ENCODE data around the gene IGSF21. TPM values are rescaled to one million over a fixed set of nuclear protein-coding genes. Genes with fewer than 3 reads are reported as not detected.

IGSF21 gene
- total RNA-seq, 1 donor = not detected

- Histone ChIP-seq H3K36me3 (ENCODE audit: insufficient read depth, low read length) (no peaks in the 10 kb centered on the region), H3K4me3 (ENCODE audit: insufficient read depth, low read length) (no peak overlapping the region), H2AFZ (ENCODE audit: low read length) (no peak overlapping the region), H3K9me3 (ENCODE audit: low read depth, low read length) (no peaks in the 10 kb centered on the region), H3K27ac (ENCODE audit: low read depth, low read length) (no peak overlapping the region), H3K27me3 (ENCODE audit: insufficient read depth, low read length) (no peaks in the 10 kb centered on the region), H3K4me2 (ENCODE audit: insufficient read depth, low read length) (no peak overlapping the region), H4K20me1 (ENCODE audit: insufficient read depth, low read length) (no peaks in the 10 kb centered on the region), H3K79me2 (ENCODE audit: insufficient read depth, low read length) (no peaks in the 10 kb centered on the region), H3K4me1 (ENCODE audit: insufficient read depth, low read length) (no peaks in the 10 kb centered on the region)
- DNase-seq (ENCODE audit: insufficient read length, low spot score, missing footprints) = no peak
- TF ChIP-seq CTCF (IDR thresholded peaks at IDR 0.05; ENCODE audit: extremely low read depth, low read depth, low read length) = no peak
Observed at GRCh38 chr1:18320051-18320450, 212.5 kb downstream of the IGSF21 start.

DNA sequence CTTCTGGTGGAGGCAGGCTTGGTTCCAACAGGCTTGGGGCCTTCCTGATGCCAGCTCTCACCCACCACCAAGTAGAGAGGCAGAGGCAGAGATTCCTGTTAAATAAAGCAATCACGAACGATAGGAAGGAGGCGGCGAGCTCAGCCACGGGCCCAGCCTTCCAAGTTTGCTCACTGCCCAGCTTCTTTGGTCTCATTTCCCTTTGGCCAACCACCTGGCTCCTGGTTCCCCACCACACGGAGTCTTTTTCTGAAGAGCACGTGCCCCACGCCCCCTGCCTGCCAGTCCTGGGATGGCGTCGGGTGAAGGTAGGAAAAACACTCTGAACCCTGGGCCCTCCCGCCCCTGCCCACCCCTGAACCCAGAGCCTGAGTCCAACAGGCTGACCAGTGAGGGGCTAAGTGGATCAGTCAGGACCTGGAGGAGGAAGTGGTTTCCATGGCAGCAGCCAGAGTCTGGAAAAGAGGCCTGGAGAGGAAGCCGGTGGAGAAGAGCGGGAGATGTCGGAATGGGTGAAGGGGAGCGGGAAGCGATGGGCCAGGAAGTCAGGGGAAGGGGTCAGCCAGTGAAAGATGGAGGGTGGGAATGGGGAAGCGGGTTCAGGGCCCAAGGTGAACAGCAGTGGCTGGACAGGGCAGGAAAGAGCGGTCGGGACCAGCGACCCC, 214.9 kb downstream of the IGSF21 start:
- Histone ChIP-seq H2AFZ (ENCODE audit: low read length) (no peak overlapping the region), H3K36me3 (ENCODE audit: insufficient read depth, low read length) (no peaks in the 10 kb centered on the region), H3K27ac (ENCODE audit: low read depth, low read length) (no peak overlapping the region), H3K9me3 (ENCODE audit: low read depth, low read length) (no peaks in the 10 kb centered on the region), H4K20me1 (ENCODE audit: insufficient read depth, low read length) (no peaks in the 10 kb centered on the region), H3K4me1 (ENCODE audit: insufficient read depth, low read length) (no peaks in the 10 kb centered on the region), H3K4me2 (ENCODE audit: insufficient read depth, low read length) (no peak overlapping the region), H3K79me2 (ENCODE audit: insufficient read depth, low read length) (no peaks in the 10 kb centered on the region), H3K4me3 (ENCODE audit: insufficient read depth, low read length) (no peak overlapping the region), H3K27me3 (ENCODE audit: insufficient read depth, low read length) (no peaks in the 10 kb centered on the region)
- TF ChIP-seq CTCF (IDR thresholded peaks at IDR 0.05; ENCODE audit: extremely low read depth, low read depth, low read length) = no peak
- DNase-seq (ENCODE audit: insufficient read length, low spot score, missing footprints) = no peak

- Histone ChIP-seq H3K4me2 (ENCODE audit: insufficient read depth, low read length) (no peak overlapping the region), H3K4me3 (ENCODE audit: insufficient read depth, low read length) (no peak overlapping the region), H3K27me3 (ENCODE audit: insufficient read depth, low read length) (no peaks in the 10 kb centered on the region), H3K4me1 (ENCODE audit: insufficient read depth, low read length) (no peaks in the 10 kb centered on the region), H3K36me3 (ENCODE audit: insufficient read depth, low read length) (no peaks in the 10 kb centered on the region), H2AFZ (ENCODE audit: low read length) (no peak overlapping the region), H4K20me1 (ENCODE audit: insufficient read depth, low read length) (no peaks in the 10 kb centered on the region), H3K9me3 (ENCODE audit: low read depth, low read length) (no peaks in the 10 kb centered on the region), H3K79me2 (ENCODE audit: insufficient read depth, low read length) (no peaks in the 10 kb centered on the region), H3K27ac (ENCODE audit: low read depth, low read length) (no peak overlapping the region)
- no peak for DNase-seq (ENCODE audit: insufficient read length, low spot score, missing footprints)
- no peak for TF ChIP-seq CTCF (IDR thresholded peaks at IDR 0.05; ENCODE audit: extremely low read depth, low read depth, low read length)
Observed at GRCh38 chr1:18323259-18323658, 215.7 kb downstream of the IGSF21 start.

GRCh38 chr1:18324246-18324645, 216.6 kb downstream of the IGSF21 start:
- Histone ChIP-seq H3K4me2 (ENCODE audit: insufficient read depth, low read length) (no peak overlapping the region), H3K79me2 (ENCODE audit: insufficient read depth, low read length) (no peaks in the 10 kb centered on the region), H3K9me3 (ENCODE audit: low read depth, low read length) (no peaks in the 10 kb centered on the region), H3K4me3 (ENCODE audit: insufficient read depth, low read length) (no peak overlapping the region), H2AFZ (ENCODE audit: low read length) (no peak overlapping the region), H3K27me3 (ENCODE audit: insufficient read depth, low read length) (no peaks in the 10 kb centered on the region), H3K36me3 (ENCODE audit: insufficient read depth, low read length) (no peaks in the 10 kb centered on the region), H4K20me1 (ENCODE audit: insufficient read depth, low read length) (no peaks in the 10 kb centered on the region), H3K27ac (ENCODE audit: low read depth, low read length) (no peak overlapping the region), H3K4me1 (ENCODE audit: insufficient read depth, low read length) (no peaks in the 10 kb centered on the region)
- TF ChIP-seq CTCF (IDR thresholded peaks at IDR 0.05; ENCODE audit: extremely low read depth, low read depth, low read length) = no peak
- DNase-seq (ENCODE audit: insufficient read length, low spot score, missing footprints) = no peak
